Measurements from ENCODE around the gene BTN1A1. TPM values are rescaled to one million over a fixed set of nuclear protein-coding genes. Genes with fewer than 3 reads are reported as not detected.

Gene BTN1A1
- polyA plus RNA-seq, 1 donor: 0.22 TPM

- DNase-seq (ENCODE audit: low read depth): no peak
These were observed 24.0 kb upstream of the BTN1A1 start for GRCh38 chr6:26475823-26476729.

GRCh38 chr6:26476896-26477295 is 23.2 kb upstream of the BTN1A1 start:
- no peak for DNase-seq (ENCODE audit: low read depth)

DNA sequence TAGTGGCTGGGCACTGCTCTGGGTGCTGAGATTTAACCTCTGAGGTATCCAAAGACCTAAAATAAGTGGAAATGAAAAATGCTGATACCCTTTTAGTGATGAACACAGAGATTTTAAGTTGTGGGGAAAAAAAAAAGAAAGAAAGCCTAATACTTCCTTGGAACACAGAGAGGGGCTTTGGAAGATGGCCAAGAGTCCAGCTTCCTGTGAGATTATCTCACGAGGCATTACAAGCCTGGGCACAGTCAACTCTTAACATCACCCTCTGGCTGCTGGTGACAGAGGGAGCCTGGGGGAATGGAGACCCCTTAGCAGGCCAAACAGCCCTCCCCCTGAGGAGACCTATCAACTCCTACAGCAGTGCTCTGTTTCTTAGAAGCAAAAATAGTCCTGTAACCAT is 22.7 kb upstream of the BTN1A1 start:
- no peak for DNase-seq (ENCODE audit: low read depth)

GRCh38 chr6:26478100-26478984 is 21.8 kb upstream of the BTN1A1 start:
- DNase-seq (ENCODE audit: low read depth): no peak

DNA sequence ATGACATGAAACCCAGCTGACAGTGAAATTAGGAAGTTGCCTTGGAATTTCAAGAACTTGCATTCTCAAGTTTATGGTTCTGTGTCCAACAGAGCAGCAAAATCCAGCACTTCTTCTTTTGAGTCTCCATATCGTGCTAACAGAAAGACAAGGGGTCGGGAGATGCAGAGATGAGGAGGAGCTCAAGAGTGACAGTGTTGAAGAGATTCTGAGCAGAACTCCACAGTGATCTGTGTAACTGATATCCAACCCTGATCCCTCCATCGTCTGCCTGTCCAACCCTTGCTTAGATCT is 21.2 kb upstream of the BTN1A1 start:
- no peak for DNase-seq (ENCODE audit: low read depth)

GRCh38 chr6:26482338-26482737 is 17.8 kb upstream of the BTN1A1 start:
- DNase-seq (ENCODE audit: low read depth): no peak

- DNase-seq (ENCODE audit: low read depth): no peak
These were observed 16.4 kb upstream of the BTN1A1 start for GRCh38 chr6:26483727-26484126.

DNA sequence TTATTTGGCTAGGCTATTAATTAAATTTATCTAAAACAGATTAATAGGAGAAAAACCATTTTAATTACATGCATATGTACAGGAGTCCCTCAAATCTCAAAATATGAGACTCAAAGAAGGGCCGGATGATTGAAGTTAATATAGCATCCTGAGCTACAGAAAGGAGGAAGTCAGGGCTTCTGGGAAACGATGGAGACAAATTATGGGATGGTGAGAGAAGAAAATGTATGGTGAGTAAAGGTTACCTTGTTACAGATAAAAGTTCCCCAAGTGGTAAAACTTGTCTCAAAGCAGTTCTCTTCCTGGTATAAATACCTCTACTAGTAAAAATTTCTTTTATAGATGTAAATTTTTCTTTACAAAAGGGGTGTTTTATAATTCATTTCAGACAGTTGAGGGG is 15.9 kb upstream of the BTN1A1 start:
- DNase-seq (ENCODE audit: low read depth): no peak

DNA sequence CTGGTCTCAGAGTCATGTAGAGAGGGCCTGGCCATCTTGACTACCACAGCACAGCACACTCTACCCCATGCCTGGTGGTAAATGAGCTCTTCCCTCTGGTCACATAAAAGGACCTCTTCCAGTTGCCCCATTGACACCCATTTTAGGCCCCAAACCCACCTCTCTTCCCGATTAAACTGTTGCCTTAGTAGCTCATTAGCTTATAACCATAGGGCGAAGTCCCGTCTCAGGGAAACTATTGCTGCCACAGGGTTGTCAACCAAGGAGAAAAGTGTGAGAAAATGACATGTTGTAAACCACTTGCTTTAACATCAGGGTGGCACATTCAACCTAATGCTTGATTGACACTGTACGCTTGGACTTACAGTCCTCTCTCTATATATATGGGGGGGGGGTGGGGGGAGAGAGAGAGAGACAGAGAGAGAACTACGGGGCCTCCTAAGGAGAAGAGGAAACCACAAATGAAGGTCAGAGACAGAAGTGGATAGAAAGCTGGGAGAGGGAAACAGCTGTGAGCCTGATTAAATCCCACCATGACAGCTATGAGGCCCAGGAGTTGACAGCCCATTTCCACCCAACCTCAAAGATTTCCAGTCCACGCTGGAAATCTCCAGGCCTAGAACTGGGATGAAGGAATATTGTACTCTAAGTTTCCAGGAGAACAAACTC is 14.9 kb upstream of the BTN1A1 start:
- DNase-seq (ENCODE audit: low read depth): no peak

GRCh38 chr6:26486358-26486757 is 13.7 kb upstream of the BTN1A1 start:
- DNase-seq (ENCODE audit: low read depth): no peak

DNA sequence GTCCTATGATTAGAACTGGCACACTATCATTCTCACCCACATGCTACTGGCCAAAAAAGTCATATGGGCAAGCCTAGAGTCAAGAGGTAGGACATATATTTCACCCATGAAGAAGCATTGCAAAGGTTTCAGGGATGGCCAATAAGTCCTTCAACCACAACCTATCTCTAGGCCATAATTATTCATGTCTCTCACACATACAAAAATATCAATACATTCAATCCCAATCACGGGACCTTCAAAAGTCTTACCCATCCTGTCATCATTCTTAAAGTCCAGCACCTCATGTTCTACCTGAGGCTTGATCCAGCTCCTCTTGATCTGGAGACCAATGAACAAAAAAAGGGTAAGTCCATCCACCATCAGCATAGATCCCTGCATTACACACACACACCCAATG is 12.6 kb upstream of the BTN1A1 start:
- no peak for DNase-seq (ENCODE audit: low read depth)

DNA sequence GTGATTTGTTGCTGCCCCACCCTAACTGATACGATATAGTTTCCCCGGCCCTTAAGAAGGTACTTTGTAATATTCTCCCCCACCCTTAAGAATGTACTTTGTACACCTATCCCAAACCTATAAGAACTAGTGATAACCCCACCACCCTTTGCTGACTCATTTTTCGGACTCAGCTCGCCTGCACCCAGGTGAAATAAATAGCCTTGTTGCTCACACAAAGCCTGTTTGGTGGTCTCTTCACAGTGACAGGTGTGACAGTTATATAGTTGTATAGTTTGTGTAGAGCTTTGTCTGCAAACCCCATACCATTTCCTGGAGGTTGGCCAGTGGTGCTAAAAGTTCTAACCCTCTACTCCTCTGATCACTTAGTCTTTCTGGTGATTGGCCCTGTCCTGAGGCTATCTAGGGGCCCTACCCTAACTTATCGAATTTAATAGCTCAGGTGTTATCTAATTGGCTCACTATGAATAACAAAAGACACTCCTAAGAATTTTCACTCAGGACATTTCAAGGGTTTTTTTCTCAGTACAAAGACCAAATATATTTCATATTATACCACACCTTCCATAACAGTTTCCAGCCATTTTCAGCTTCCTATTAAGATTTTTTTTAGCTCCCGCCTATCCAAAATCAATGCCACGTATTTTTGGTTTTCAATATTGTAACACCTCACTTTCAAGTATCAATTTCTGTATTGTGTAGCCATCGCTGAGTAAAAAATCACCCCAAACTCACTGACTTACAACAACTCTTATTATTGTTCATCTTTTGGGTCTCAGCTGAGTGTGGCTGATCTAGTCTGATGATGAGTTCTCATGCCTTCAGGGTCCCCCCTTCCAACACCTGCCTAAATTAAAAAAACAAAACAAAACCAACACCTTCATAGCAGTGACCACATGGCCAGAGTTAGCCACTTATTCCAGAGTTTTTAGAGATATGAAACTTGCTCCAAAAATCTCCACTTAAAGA is 9.8 kb upstream of the BTN1A1 start:
- no peak for DNase-seq (ENCODE audit: low read depth)

DNA sequence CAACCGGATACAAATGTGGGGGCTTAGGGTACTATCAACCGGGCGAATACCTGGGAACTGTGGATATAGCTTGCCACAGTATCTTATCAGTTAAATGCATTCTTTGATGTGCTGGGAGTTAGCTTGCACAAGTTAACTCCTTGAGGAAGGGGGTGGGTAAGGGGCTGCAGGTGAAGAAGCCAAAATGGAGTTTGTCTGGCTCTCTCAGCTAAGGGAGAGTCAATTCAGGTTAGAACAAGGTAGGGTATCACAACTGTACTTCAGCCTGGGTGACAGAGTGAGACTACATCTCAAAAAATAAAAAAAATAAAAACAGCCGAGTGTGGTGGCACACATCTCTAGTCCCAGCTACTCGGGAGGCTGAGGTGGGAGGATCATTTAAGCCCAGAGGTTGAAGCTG is 8.5 kb upstream of the BTN1A1 start:
- DNase-seq (ENCODE audit: low read depth): no peak

DNA sequence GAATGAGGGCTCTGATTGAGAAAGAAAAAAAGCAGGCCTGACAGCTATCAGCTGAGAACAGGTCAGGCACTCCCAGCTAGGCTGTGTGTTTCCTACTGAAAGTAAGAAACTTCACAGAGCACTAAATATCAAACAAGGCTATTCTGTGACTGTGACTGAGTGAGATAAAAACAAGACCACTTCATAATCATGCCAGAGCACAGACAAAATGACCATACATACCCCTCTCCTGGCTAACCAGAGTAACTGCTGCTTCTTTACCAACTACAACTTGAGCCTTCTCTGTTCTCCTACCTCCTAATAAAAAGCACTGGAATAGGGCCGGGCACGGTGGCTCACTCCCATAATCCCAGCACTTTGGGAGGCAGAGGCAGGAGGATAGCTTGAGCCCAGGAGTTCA is 6.8 kb upstream of the BTN1A1 start:
- no peak for DNase-seq (ENCODE audit: low read depth)

- DNase-seq (ENCODE audit: low read depth): no peak
These were observed 6.0 kb upstream of the BTN1A1 start for GRCh38 chr6:26494117-26494516.

DNA sequence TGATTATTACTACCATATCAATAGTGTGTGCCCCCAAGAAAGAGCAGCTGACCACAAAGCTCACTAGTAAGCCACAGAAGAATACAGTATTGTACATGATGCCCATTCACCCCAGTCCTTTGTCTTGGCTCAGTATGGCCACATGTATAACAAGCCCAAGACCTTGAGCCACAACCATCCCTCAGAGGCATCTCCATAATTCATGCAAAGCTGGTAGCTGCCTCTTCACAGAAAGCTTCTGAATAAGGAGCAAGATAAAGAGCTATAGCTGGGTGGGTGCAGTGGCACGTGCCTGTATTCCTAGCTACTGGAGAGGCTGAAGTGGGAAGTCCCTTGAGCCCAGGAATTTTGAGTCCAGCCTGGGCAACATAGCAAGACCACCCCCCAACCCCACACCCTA is 4.8 kb upstream of the BTN1A1 start:
- no peak for DNase-seq (ENCODE audit: low read depth)

- no peak for DNase-seq (ENCODE audit: low read depth)
These were observed 2.5 kb upstream of the BTN1A1 start for GRCh38 chr6:26497610-26498009.

DNA sequence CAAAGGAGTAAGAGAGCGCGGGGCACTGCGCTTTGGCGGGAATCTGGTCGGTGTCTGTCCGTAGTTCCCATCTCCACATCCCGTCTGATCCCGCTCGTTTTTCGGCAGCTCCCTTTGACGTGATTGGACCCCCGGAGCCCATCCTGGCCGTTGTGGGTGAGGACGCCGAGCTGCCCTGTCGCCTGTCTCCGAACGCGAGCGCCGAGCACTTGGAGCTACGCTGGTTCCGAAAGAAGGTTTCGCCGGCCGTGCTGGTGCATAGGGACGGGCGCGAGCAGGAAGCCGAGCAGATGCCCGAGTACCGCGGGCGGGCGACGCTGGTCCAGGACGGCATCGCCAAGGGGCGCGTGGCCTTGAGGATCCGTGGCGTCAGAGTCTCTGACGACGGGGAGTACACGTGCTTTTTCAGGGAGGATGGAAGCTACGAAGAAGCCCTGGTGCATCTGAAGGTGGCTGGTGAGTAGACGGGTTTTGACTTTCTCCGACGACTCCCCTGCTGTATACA is 1.4 kb downstream of the BTN1A1 start:
- DNase-seq (ENCODE audit: low read depth): no peak

DNA sequence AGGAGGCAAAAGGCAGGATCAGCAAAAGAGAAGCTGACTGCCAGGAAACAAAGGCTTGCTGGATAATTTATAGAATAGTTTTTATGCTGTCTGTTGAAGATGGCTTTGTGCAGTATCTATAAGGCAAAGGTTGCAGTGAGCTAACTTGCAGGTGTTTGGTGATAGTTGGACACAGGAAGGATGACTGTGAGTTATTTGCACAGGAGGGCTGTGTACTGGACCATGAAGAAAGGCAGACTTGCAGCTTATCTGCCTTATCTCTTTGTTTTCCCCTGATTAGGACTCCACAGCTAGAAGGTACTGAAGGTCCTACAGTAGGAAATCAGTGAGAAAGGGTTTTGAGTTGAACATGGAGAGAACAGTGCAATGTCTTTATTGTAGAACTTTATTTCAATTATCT is 2.1 kb downstream of the BTN1A1 start:
- no peak for DNase-seq (ENCODE audit: low read depth)

DNA sequence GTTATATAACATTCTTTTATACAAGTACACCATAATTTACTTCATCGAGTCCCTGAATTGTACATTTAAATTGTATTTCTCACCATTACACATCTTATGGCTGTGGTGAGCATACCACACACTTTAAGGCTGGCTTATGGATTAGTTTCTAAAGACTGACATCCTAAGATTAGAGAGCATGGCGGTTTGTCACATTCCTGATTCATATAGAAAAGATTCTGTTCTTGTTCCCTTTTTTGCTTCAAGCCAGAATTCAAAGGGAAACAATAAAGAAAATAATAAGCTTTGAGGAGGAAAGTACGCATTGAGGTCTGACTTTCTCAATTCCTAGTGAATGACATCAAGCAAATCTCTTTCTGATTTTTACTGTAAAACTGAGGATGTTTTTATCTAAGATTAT is 2.5 kb downstream of the BTN1A1 start:
- no peak for DNase-seq (ENCODE audit: low read depth)

DNA sequence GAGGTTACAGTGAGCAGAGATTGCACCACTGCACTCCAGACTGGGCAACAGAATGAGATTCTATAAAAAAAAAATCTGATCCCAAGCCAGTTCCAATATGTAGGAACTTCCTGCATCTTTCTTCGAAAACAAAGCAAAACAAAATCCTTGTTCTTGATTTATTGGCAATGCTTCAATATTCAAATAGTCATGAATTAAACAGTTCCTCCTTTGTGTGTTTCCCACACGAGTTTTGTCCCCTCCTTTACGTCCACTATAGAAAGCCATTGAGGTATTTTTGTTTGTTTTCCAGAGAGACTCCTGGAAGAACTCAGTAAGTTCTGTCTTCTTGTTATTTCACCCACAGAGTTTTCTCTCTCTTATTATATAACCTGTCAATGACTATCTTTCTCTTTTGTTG is 7.6 kb downstream of the BTN1A1 start:
- no peak for DNase-seq (ENCODE audit: low read depth)

Measured in forelimb muscle (tissue), 1 donor.